ENCODE measurements around the gene BBC3.
"Not testable (repeated sequence)": the region's sequence is repeated elsewhere in the genome, so short reads cannot be mapped to it uniquely, and the experiment has no call there.

The BBC3 gene

DNA sequence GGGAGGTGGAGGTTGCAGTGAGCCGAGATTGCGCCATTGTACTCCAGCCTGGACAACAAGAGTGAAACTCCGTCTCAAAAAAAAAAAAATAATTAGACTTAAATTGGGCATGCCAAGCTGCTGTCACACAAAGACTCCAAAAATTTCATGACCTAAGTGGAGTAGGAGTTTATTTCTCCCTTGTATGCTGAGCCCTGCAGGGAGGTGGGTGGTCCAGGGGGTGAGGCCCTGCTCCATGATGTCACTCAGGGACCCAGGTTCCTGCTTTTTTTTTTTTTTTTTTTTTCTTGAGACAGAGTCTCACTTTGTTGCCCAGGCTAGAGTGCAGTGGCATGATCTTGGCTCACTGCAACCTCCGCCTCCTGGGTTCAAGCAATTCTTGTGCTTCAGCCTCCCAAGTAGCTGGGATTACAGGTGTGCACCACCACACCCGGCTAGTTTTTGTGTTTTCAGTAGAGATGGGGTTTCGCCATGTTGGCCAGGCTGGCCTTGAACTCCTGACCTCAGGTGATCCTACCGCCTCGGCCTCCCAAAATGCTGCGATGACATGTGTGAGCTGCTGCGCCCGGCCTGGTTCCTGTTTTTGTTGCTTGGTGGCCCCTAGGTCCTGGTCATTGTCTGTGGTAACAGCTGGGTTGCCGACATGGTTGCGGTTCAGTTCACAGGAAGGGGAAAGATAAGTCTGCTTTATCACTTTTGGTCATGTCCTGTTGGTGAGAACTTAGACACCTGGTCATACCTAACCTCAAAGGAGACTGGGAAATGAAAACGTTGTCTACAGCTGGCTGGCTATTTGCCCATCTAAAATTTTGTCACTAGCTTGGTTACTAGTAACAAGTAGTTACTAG is 31.2 kb upstream of the BBC3 start:
- not testable (repeated sequence) for H2AFZ ChIP-seq (ENCODE audit: low read length); H3K9ac ChIP-seq (ENCODE audit: low read depth, low read length, poor library complexity); DNase-seq (ENCODE audit: low spot score); H3K4me2 ChIP-seq (ENCODE audit: insufficient read depth, low read length, poor library complexity, severe bottlenecking); H3K14ac ChIP-seq (ENCODE audit: low read length); H3K27ac ChIP-seq (replicated peaks; ENCODE audit: low read length); H3K18ac ChIP-seq (ENCODE audit: low read length); H2BK12ac ChIP-seq (ENCODE audit: low read length); H3K27me3 ChIP-seq (ENCODE audit: control insufficient read depth in 3 of 3, insufficient read depth in 3 of 3, low read depth in 1 of 3, low read length in 3 of 3); H3K23ac ChIP-seq (ENCODE audit: low read depth, low read length, poor library complexity); H4K8ac ChIP-seq (ENCODE audit: low read depth, low read length); H2BK120ac ChIP-seq (ENCODE audit: low read depth, low read length); H3K4ac ChIP-seq (ENCODE audit: low read length); H3K4me1 ChIP-seq (ENCODE audit: control insufficient read depth in 2 of 2, insufficient read depth in 1 of 2, low read depth in 1 of 2, low read length in 2 of 2); H3K4me3 ChIP-seq (ENCODE audit: low read length in 2 of 2); H3K9me3 ChIP-seq (replicated peaks in 1 of 2; ENCODE audit: control insufficient read depth in 2 of 2, insufficient read depth in 1 of 2, low read depth in 1 of 2, low read length in 2 of 2); H2BK15ac ChIP-seq (ENCODE audit: low read length); H2AK5ac ChIP-seq (ENCODE audit: low read depth, low read length); H4K91ac ChIP-seq (ENCODE audit: low read depth, low read length, poor library complexity); H2BK5ac ChIP-seq (ENCODE audit: low read length)
- peaks cover 53 to 74% of the 10 kb centered on the region in 2 donors for H3K36me3 ChIP-seq (replicated peaks in 1 of 2; ENCODE audit: control insufficient read depth in 2 of 2, insufficient read depth in 2 of 2, low read length in 2 of 2)
- peaks cover 14% of the 10 kb centered on the region for H3K79me1 ChIP-seq (ENCODE audit: low read depth, low read length)
- no CpG with 5 or more reads among the region's 14 CpGs for WGBS, 2 donors (ENCODE audit: extremely low coverage in 2 of 2, insufficient read length in 2 of 2, insufficient replicate concordance in 1 of 2)

DNA sequence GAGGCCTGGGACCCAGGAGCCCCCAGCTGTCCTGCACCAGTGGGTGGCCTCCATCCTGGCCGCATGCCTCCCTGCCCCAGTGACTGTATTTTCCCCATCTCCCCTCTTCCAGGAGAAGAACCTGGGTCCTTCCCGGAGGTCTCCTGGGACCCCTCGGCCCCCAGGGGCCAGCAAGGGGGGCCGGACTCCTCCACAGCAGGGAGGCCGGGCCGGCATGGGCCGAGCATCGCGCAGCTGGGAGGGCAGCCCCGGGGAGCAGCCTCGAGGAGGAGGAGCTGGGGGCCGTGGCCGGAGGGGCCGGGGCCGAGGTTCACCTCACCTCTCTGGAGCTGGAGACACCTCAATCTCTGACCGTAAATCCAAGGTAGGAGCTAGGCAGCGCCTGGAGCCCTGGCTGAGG is 29.5 kb upstream of the BBC3 start:
- no peak overlapping the region for H3K4me3 ChIP-seq (ENCODE audit: low read length in 2 of 2)
- H4K91ac ChIP-seq (ENCODE audit: low read depth, low read length, poor library complexity) = no peak overlapping the region
- peaks cover 8% of the 10 kb centered on the region in 2 donors for H3K4me1 ChIP-seq (ENCODE audit: control insufficient read depth in 2 of 2, insufficient read depth in 1 of 2, low read depth in 1 of 2, low read length in 2 of 2)
- no peaks in the 10 kb centered on the region for H3K27me3 ChIP-seq (ENCODE audit: control insufficient read depth in 3 of 3, insufficient read depth in 3 of 3, low read depth in 1 of 3, low read length in 3 of 3)
- no peak overlapping the region for H3K18ac ChIP-seq (ENCODE audit: low read length)
- H2BK120ac ChIP-seq (ENCODE audit: low read depth, low read length) = no peak overlapping the region
- no peak overlapping the region for H4K8ac ChIP-seq (ENCODE audit: low read depth, low read length)
- no peak overlapping the region for H2AK5ac ChIP-seq (ENCODE audit: low read depth, low read length)
- H2BK15ac ChIP-seq (ENCODE audit: low read length) = no peak overlapping the region
- WGBS, 2 donors (ENCODE audit: extremely low coverage in 2 of 2, insufficient read length in 2 of 2, insufficient replicate concordance in 1 of 2) = no CpG with 5 or more reads among the region's 17 CpGs
- peak overlapping the region; percentile 85 for H3K23ac ChIP-seq (ENCODE audit: low read depth, low read length, poor library complexity)
- peaks cover 7% of the 10 kb centered on the region for H3K79me1 ChIP-seq (ENCODE audit: low read depth, low read length)
- H3K36me3 ChIP-seq (replicated peaks in 1 of 2; ENCODE audit: control insufficient read depth in 2 of 2, insufficient read depth in 2 of 2, low read length in 2 of 2) = peaks cover 47 to 62% of the 10 kb centered on the region in 2 donors
- H3K4ac ChIP-seq (ENCODE audit: low read length) = no peak overlapping the region
- no peak overlapping the region for H3K4me2 ChIP-seq (ENCODE audit: insufficient read depth, low read length, poor library complexity, severe bottlenecking)
- H3K14ac ChIP-seq (ENCODE audit: low read length) = no peak overlapping the region
- DNase-seq (ENCODE audit: low spot score) = no peak
- no peak overlapping the region for H2BK5ac ChIP-seq (ENCODE audit: low read length)
- H3K9ac ChIP-seq (ENCODE audit: low read depth, low read length, poor library complexity) = no peak overlapping the region
- H2AFZ ChIP-seq (ENCODE audit: low read length) = no peak overlapping the region
- H2BK12ac ChIP-seq (ENCODE audit: low read length) = no peak overlapping the region
- no peak overlapping the region for H3K27ac ChIP-seq (replicated peaks; ENCODE audit: low read length)
- H3K9me3 ChIP-seq (replicated peaks in 1 of 2; ENCODE audit: control insufficient read depth in 2 of 2, insufficient read depth in 1 of 2, low read depth in 1 of 2, low read length in 2 of 2) = peaks cover 0 to 2% of the 10 kb centered on the region in 2 donors

DNA sequence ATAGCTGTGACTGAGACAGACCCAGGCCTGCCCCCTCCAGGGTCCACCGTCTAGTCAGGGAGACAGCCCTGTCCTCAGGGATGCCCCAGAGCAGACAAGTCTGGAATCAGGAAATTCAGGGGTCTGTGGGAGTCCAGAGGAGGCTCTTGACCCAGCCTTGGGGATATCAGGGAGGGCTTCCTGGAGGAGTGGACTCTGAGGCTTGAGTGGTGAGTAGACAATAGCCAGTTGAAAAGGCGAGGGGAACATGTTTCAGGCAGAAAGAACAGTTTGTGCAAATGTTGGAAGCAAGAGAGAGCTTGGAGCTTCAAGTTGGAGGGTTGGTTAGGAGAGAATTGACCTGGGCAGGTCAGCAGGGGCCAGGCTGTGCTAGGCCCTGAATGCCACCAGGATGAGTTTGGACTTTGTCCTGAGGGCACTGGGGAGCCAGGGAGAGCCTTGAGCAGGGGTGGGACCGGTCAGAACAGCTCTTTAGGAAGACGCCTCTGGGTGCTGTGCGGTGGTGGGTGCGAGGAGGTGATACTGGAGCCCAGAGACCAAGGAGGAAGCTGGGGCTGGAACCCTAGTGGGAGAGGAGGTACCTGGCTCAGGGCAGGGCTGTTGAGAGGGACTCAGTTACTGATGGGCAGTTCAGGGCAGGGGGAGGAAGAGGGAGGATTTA is 28.0 kb upstream of the BBC3 start:
- H3K4me2 ChIP-seq (ENCODE audit: insufficient read depth, low read length, poor library complexity, severe bottlenecking) = no peak overlapping the region
- peaks cover 0 to 2% of the 10 kb centered on the region in 2 donors for H3K9me3 ChIP-seq (replicated peaks in 1 of 2; ENCODE audit: control insufficient read depth in 2 of 2, insufficient read depth in 1 of 2, low read depth in 1 of 2, low read length in 2 of 2)
- peaks cover 6% of the 10 kb centered on the region for H3K79me1 ChIP-seq (ENCODE audit: low read depth, low read length)
- no peak overlapping the region for H3K27ac ChIP-seq (replicated peaks; ENCODE audit: low read length)
- no peak overlapping the region for H3K14ac ChIP-seq (ENCODE audit: low read length)
- H2BK12ac ChIP-seq (ENCODE audit: low read length) = no peak overlapping the region
- no peak overlapping the region for H3K23ac ChIP-seq (ENCODE audit: low read depth, low read length, poor library complexity)
- H4K8ac ChIP-seq (ENCODE audit: low read depth, low read length) = no peak overlapping the region
- H2AFZ ChIP-seq (ENCODE audit: low read length) = no peak overlapping the region
- no peak overlapping the region for H2AK5ac ChIP-seq (ENCODE audit: low read depth, low read length)
- no peaks in the 10 kb centered on the region for H3K27me3 ChIP-seq (ENCODE audit: control insufficient read depth in 3 of 3, insufficient read depth in 3 of 3, low read depth in 1 of 3, low read length in 3 of 3)
- no CpG with 5 or more reads among the region's 6 CpGs for WGBS, 2 donors (ENCODE audit: extremely low coverage in 2 of 2, insufficient read length in 2 of 2, insufficient replicate concordance in 1 of 2)
- H2BK5ac ChIP-seq (ENCODE audit: low read length) = no peak overlapping the region
- no peak overlapping the region for H2BK15ac ChIP-seq (ENCODE audit: low read length)
- H3K4ac ChIP-seq (ENCODE audit: low read length) = no peak overlapping the region
- H4K91ac ChIP-seq (ENCODE audit: low read depth, low read length, poor library complexity) = no peak overlapping the region
- DNase-seq (ENCODE audit: low spot score) = no peak
- peaks cover 8% of the 10 kb centered on the region in 2 donors for H3K4me1 ChIP-seq (ENCODE audit: control insufficient read depth in 2 of 2, insufficient read depth in 1 of 2, low read depth in 1 of 2, low read length in 2 of 2)
- H2BK120ac ChIP-seq (ENCODE audit: low read depth, low read length) = peak overlapping the region; percentile 37
- peaks cover 36 to 48% of the 10 kb centered on the region in 2 donors for H3K36me3 ChIP-seq (replicated peaks in 1 of 2; ENCODE audit: control insufficient read depth in 2 of 2, insufficient read depth in 2 of 2, low read length in 2 of 2)
- peak overlapping the region in 1 of 2 donors; percentile 43 for H3K4me3 ChIP-seq (ENCODE audit: low read length in 2 of 2)
- H3K9ac ChIP-seq (ENCODE audit: low read depth, low read length, poor library complexity) = no peak overlapping the region
- no peak overlapping the region for H3K18ac ChIP-seq (ENCODE audit: low read length)

GRCh38 chr19:47258434-47258833 is 27.4 kb upstream of the BBC3 start:
- Histone ChIP-seq H3K14ac (ENCODE audit: low read length) (no peak overlapping the region), H3K18ac (ENCODE audit: low read length) (no peak overlapping the region), H3K79me1 (ENCODE audit: low read depth, low read length) (peaks cover 6% of the 10 kb centered on the region), H4K91ac (ENCODE audit: low read depth, low read length, poor library complexity) (no peak overlapping the region), H2BK5ac (ENCODE audit: low read length) (peak overlapping the region; percentile 57), H3K4ac (ENCODE audit: low read length) (no peak overlapping the region), H3K4me2 (ENCODE audit: insufficient read depth, low read length, poor library complexity, severe bottlenecking) (no peak overlapping the region), H2BK120ac (ENCODE audit: low read depth, low read length) (peak overlapping the region; percentile 37), H3K36me3 (replicated peaks in 1 of 2; ENCODE audit: control insufficient read depth in 2 of 2, insufficient read depth in 2 of 2, low read length in 2 of 2) (peaks cover 36 to 47% of the 10 kb centered on the region in 2 donors), H3K9me3 (replicated peaks in 1 of 2; ENCODE audit: control insufficient read depth in 2 of 2, insufficient read depth in 1 of 2, low read depth in 1 of 2, low read length in 2 of 2) (peaks cover 0 to 2% of the 10 kb centered on the region in 2 donors), H3K9ac (ENCODE audit: low read depth, low read length, poor library complexity) (no peak overlapping the region), H2BK15ac (ENCODE audit: low read length) (no peak overlapping the region), H3K27me3 (ENCODE audit: control insufficient read depth in 3 of 3, insufficient read depth in 3 of 3, low read depth in 1 of 3, low read length in 3 of 3) (no peaks in the 10 kb centered on the region), H2BK12ac (ENCODE audit: low read length) (no peak overlapping the region), H3K23ac (ENCODE audit: low read depth, low read length, poor library complexity) (no peak overlapping the region), H2AK5ac (ENCODE audit: low read depth, low read length) (no peak overlapping the region), H4K8ac (ENCODE audit: low read depth, low read length) (no peak overlapping the region), H3K4me3 (ENCODE audit: low read length in 2 of 2) (peak overlapping the region in 1 of 2 donors; percentile 54), H3K4me1 (ENCODE audit: control insufficient read depth in 2 of 2, insufficient read depth in 1 of 2, low read depth in 1 of 2, low read length in 2 of 2) (peaks cover 8% of the 10 kb centered on the region in 2 donors), H3K27ac (replicated peaks; ENCODE audit: low read length) (no peak overlapping the region), H2AFZ (ENCODE audit: low read length) (no peak overlapping the region)
- DNase-seq (ENCODE audit: low spot score) = no peak
- no CpG with 5 or more reads among the region's 9 CpGs for WGBS, 2 donors (ENCODE audit: extremely low coverage in 2 of 2, insufficient read length in 2 of 2, insufficient replicate concordance in 1 of 2)

All from neuronal stem cell (in vitro differentiated cells).